Trophoblast cell (in vitro differentiated cells and primary cell): ENCODE results near the gene USP13.

Source experiments
- DNase-seq, 2 donors: peaks; one replicate each; pipeline ENCODE4 v3.0.0-alpha.2; 2016
- H2AFZ ChIP-seq: 2 replicates; pipeline ENCODE4 v1.6.1; 2013; ENCODE audit warnings: low read length, moderate library complexity, mild to moderate bottlenecking; ENCODE audit not compliant: insufficient read depth, poor library complexity
- H2AK5ac ChIP-seq: 2 replicates; pipeline ENCODE4 v1.6.1; 2013; ENCODE audit warnings: mild to moderate bottlenecking, low read length
- H2BK120ac ChIP-seq: 2 replicates; pipeline ENCODE4 v1.6.1; 2013; ENCODE audit warnings: low read length, mild to moderate bottlenecking, moderate library complexity; ENCODE audit not compliant: insufficient read depth, poor library complexity
- H2BK12ac ChIP-seq: 2 replicates; pipeline ENCODE4 v1.6.1; 2013; ENCODE audit warnings: mild to moderate bottlenecking, low read length, moderate library complexity
- H2BK5ac ChIP-seq: 2 replicates; pipeline ENCODE4 v1.6.1; 2013; ENCODE audit warnings: low read length, low read depth, moderate library complexity, mild to moderate bottlenecking; ENCODE audit not compliant: poor library complexity
- H3K14ac ChIP-seq: 2 replicates; pipeline ENCODE4 v1.6.1; 2013; ENCODE audit warnings: mild to moderate bottlenecking, low read length
- H3K18ac ChIP-seq: 2 replicates; pipeline ENCODE4 v1.6.1; 2013; ENCODE audit warnings: mild to moderate bottlenecking, low read length
- H3K23ac ChIP-seq: 2 replicates; pipeline ENCODE4 v1.6.1; 2013; ENCODE audit warnings: low read length
- H3K27ac ChIP-seq: 2 replicates; pipeline ENCODE4 v1.5.1; 2013; ENCODE audit warnings: low read depth, mild to moderate bottlenecking, inconsistent platforms, low read length, moderate library complexity
- H3K27me3 ChIP-seq: 2 replicates; pipeline ENCODE4 v1.6.1; 2013; ENCODE audit warnings: inconsistent platforms, mild to moderate bottlenecking, low read length, moderate library complexity; ENCODE audit not compliant: insufficient read depth
- H3K36me3 ChIP-seq, 2 experiments: 1 replicate in 1 of 2; 2 replicates in 1 of 2; pipeline ENCODE4 v1.6.1; 2013; ENCODE audit warnings: low read length in 2 of 2, mild to moderate bottlenecking in 2 of 2, moderate library complexity in 1 of 2; ENCODE audit not compliant: insufficient read depth in 2 of 2, control insufficient read depth in 1 of 2
- H3K4ac ChIP-seq: 2 replicates; pipeline ENCODE4 v1.6.1; 2013; ENCODE audit warnings: low read depth, mild to moderate bottlenecking, low read length, moderate library complexity
- H3K4me1 ChIP-seq, 2 experiments: 1 replicate in 1 of 2; 2 replicates in 1 of 2; pipeline ENCODE4 v1.6.1; 2013; ENCODE audit warnings: low read length in 2 of 2, mild to moderate bottlenecking in 2 of 2, moderate library complexity in 1 of 2; ENCODE audit not compliant: insufficient read depth in 2 of 2, control insufficient read depth in 1 of 2
- H3K4me2 ChIP-seq: 2 replicates; pipeline ENCODE4 v1.6.1; 2013; ENCODE audit warnings: inconsistent platforms, mild to moderate bottlenecking, low read length, moderate library complexity
- H3K4me3 ChIP-seq: 2 replicates; pipeline ENCODE4 v1.5.1; 2013; ENCODE audit warnings: mild to moderate bottlenecking, low read depth, low read length, inconsistent platforms
- H3K79me1 ChIP-seq: one replicate; pipeline ENCODE4 v1.6.1; 2013; ENCODE audit warnings: low read length
- H3K79me2 ChIP-seq: 2 replicates; pipeline ENCODE4 v1.6.1; 2013; ENCODE audit warnings: low read length, mild to moderate bottlenecking; ENCODE audit not compliant: control insufficient read depth, insufficient read depth, poor library complexity
- H3K9ac ChIP-seq: 2 replicates; pipeline ENCODE4 v1.6.1; 2013; ENCODE audit warnings: mild to moderate bottlenecking, low read length
- H3K9me3 ChIP-seq: 2 replicates; pipeline ENCODE4 v1.6.1; 2013; ENCODE audit warnings: low read depth, mild to moderate bottlenecking, control low read depth, inconsistent platforms, low read length; ENCODE audit not compliant: insufficient read depth
- H4K12ac ChIP-seq: 2 replicates; pipeline ENCODE4 v1.6.1; 2013; ENCODE audit warnings: low read depth, mild to moderate bottlenecking, low read length, moderate library complexity
- H4K8ac ChIP-seq: 2 replicates; pipeline ENCODE4 v1.6.1; 2013; ENCODE audit warnings: low read depth, mild to moderate bottlenecking, low read length, moderate library complexity
- H4K91ac ChIP-seq: one replicate; pipeline ENCODE4 v1.6.1; 2013; ENCODE audit warnings: low read depth, mild to moderate bottlenecking, low read length, moderate library complexity
- WGBS: extraction: QIAGEN DNeasy Blood & Tissue Kit; methylation state at CpG from one replicate; pipeline ENCODE4 v1.1.7; 2013; ENCODE audit warnings: missing lambda C conversion rate; ENCODE audit not compliant: insufficient read length, insufficient coverage; ENCODE audit errors: extremely low coverage; 5-methylcytosine and 5-hydroxymethylcytosine counted together

Gene USP13

GRCh38 chr3:179819379-179819778 lies 166.5 kb downstream of the USP13 start:
- H3K4ac ChIP-seq = no peak overlapping the region
- no peak overlapping the region for H2AK5ac ChIP-seq
- H3K4me3 ChIP-seq = no peak overlapping the region
- H3K79me2 ChIP-seq = no peaks in the 10 kb centered on the region
- H4K8ac ChIP-seq = no peak overlapping the region
- no CpG with 5 or more reads among the region's 3 CpGs for WGBS
- H2BK120ac ChIP-seq = no peak overlapping the region
- H2BK5ac ChIP-seq = no peak overlapping the region
- no peaks in the 10 kb centered on the region for H3K4me1 ChIP-seq
- no peaks in the 10 kb centered on the region for H3K9me3 ChIP-seq
- DNase-seq = no peak
- H2AFZ ChIP-seq = no peak overlapping the region
- no peak overlapping the region for H3K27ac ChIP-seq
- no peak overlapping the region for H2BK12ac ChIP-seq
- no peaks in the 10 kb centered on the region for H3K27me3 ChIP-seq
- no peak overlapping the region for H3K9ac ChIP-seq
- H3K4me2 ChIP-seq = no peak overlapping the region
- no peaks in the 10 kb centered on the region for H3K36me3 ChIP-seq
- no peak overlapping the region for H3K14ac ChIP-seq
- no peak overlapping the region for H3K23ac ChIP-seq
- H4K12ac ChIP-seq = no peak overlapping the region
- no peaks in the 10 kb centered on the region for H3K79me1 ChIP-seq
- H3K18ac ChIP-seq = no peak overlapping the region
- H4K91ac ChIP-seq = no peak overlapping the region

- H2BK12ac ChIP-seq = no peak overlapping the region
- H4K91ac ChIP-seq = no peak overlapping the region
- no CpG with 5 or more reads among the region's 3 CpGs for WGBS
- no peak overlapping the region for H3K4ac ChIP-seq
- no peaks in the 10 kb centered on the region for H3K79me1 ChIP-seq
- H2AK5ac ChIP-seq = no peak overlapping the region
- no peak overlapping the region for H3K18ac ChIP-seq
- H2BK120ac ChIP-seq = no peak overlapping the region
- no peak overlapping the region for H4K12ac ChIP-seq
- no peak overlapping the region for H3K14ac ChIP-seq
- H3K4me3 ChIP-seq = no peak overlapping the region
- no peaks in the 10 kb centered on the region for H3K79me2 ChIP-seq
- H3K36me3 ChIP-seq = no peaks in the 10 kb centered on the region
- no peak overlapping the region for H3K27ac ChIP-seq
- H2AFZ ChIP-seq = no peak overlapping the region
- no peak overlapping the region for H3K23ac ChIP-seq
- H3K27me3 ChIP-seq = no peaks in the 10 kb centered on the region
- no peak for DNase-seq
- no peak overlapping the region for H3K9ac ChIP-seq
- no peak overlapping the region for H4K8ac ChIP-seq
- no peak overlapping the region for H2BK5ac ChIP-seq
- H3K4me1 ChIP-seq = no peaks in the 10 kb centered on the region
- no peak overlapping the region for H3K4me2 ChIP-seq
- H3K9me3 ChIP-seq = no peaks in the 10 kb centered on the region
Measured at GRCh38 chr3:179822296-179822695, 169.5 kb downstream of the USP13 start.

GRCh38 chr3:179825527-179826246 lies 172.8 kb downstream of the USP13 start:
- Histone ChIP-seq H3K79me1 (no peaks in the 10 kb centered on the region), H3K79me2 (no peaks in the 10 kb centered on the region), H3K36me3 (no peaks in the 10 kb centered on the region), H3K4ac (no peak overlapping the region), H3K23ac (no peak overlapping the region), H3K27ac (no peak overlapping the region), H2AFZ (no peak overlapping the region), H2BK5ac (no peak overlapping the region), H4K12ac (no peak overlapping the region), H4K91ac (no peak overlapping the region), H3K4me1 (no peaks in the 10 kb centered on the region), H3K27me3 (no peaks in the 10 kb centered on the region), H4K8ac (no peak overlapping the region), H3K9ac (no peak overlapping the region), H3K4me3 (no peak overlapping the region), H3K14ac (no peak overlapping the region), H2AK5ac (no peak overlapping the region), H3K4me2 (no peak overlapping the region), H2BK12ac (no peak overlapping the region), H3K9me3 (no peaks in the 10 kb centered on the region), H2BK120ac (no peak overlapping the region), H3K18ac (no peak overlapping the region)
- DNase-seq = peak; percentile 71 to 80
- WGBS = no CpG with 5 or more reads among the region's 6 CpGs

GRCh38 chr3:179826247-179826637 lies 173.4 kb downstream of the USP13 start:
- Histone ChIP-seq H3K36me3 (no peaks in the 10 kb centered on the region), H4K12ac (no peak overlapping the region), H2BK120ac (no peak overlapping the region), H4K91ac (no peak overlapping the region), H3K4me2 (no peak overlapping the region), H3K4ac (no peak overlapping the region), H3K79me1 (no peaks in the 10 kb centered on the region), H3K4me1 (no peaks in the 10 kb centered on the region), H4K8ac (no peak overlapping the region), H3K27ac (no peak overlapping the region), H2BK5ac (no peak overlapping the region), H3K4me3 (no peak overlapping the region), H3K9me3 (no peaks in the 10 kb centered on the region), H2AFZ (no peak overlapping the region), H3K18ac (no peak overlapping the region), H3K9ac (no peak overlapping the region), H3K27me3 (no peaks in the 10 kb centered on the region), H2AK5ac (no peak overlapping the region), H3K14ac (no peak overlapping the region), H3K79me2 (no peaks in the 10 kb centered on the region), H3K23ac (no peak overlapping the region), H2BK12ac (no peak overlapping the region)
- peak; percentile 4 to 58 for DNase-seq
- WGBS = no CpG with 5 or more reads among the region's 1 CpG
